Fibroblast of lung (primary cell): ENCODE results near the gene ACR.

ENCODE experiments used
- CTCF ChIP-seq, 2 donors: IDR thresholded peaks in 1 of 2; conservative IDR thresholded peaks in 1 of 2; 1 replicate in 1 of 2; 2 replicates in 1 of 2; pipeline ENCODE4 v1.5.1; 2011 to 2012; ENCODE audit warnings: low read length in 2 of 2, control low read depth in 1 of 2, inconsistent platforms in 1 of 2, low read depth in 1 of 2, mild to moderate bottlenecking in 1 of 2
- EZH2 ChIP-seq: IDR thresholded peaks from 2 replicates; pipeline ENCODE4 v1.5.1; 2012; ENCODE audit warnings: low read length, control low read depth, mild to moderate bottlenecking; ENCODE audit errors: missing control alignments

GRCh38 chr22:50714631-50715179, 23.3 kb upstream of the ACR start:
- no peak for TF ChIP-seq CTCF (conservative IDR thresholded peaks at IDR 0.05 in 1 of 2, IDR thresholded peaks at IDR 0.05 in 1 of 2; ENCODE audit: low read depth in 1 of 2, low read length in 2 of 2)
- TF ChIP-seq EZH2 = no peak
